ENCODE measurements around the gene APOBEC3B.

APOBEC3B gene

GRCh38 chr22:38946771-38947170, 35.4 kb upstream of the APOBEC3B start:
- H3K27ac ChIP-seq = no peak overlapping the region
- TF ChIP-seq, protein P1, sequence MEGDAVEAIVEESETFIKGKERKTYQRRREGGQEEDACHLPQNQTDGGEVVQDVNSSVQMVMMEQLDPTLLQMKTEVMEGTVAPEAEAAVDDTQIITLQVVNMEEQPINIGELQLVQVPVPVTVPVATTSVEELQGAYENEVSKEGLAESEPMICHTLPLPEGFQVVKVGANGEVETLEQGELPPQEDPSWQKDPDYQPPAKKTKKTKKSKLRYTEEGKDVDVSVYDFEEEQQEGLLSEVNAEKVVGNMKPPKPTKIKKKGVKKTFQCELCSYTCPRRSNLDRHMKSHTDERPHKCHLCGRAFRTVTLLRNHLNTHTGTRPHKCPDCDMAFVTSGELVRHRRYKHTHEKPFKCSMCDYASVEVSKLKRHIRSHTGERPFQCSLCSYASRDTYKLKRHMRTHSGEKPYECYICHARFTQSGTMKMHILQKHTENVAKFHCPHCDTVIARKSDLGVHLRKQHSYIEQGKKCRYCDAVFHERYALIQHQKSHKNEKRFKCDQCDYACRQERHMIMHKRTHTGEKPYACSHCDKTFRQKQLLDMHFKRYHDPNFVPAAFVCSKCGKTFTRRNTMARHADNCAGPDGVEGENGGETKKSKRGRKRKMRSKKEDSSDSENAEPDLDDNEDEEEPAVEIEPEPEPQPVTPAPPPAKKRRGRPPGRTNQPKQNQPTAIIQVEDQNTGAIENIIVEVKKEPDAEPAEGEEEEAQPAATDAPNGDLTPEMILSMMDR (conservative IDR thresholded peaks at IDR 0.05) = no peak
- TF ChIP-seq ZFX (IDR thresholded peaks at IDR 0.05) = no peak

DNA sequence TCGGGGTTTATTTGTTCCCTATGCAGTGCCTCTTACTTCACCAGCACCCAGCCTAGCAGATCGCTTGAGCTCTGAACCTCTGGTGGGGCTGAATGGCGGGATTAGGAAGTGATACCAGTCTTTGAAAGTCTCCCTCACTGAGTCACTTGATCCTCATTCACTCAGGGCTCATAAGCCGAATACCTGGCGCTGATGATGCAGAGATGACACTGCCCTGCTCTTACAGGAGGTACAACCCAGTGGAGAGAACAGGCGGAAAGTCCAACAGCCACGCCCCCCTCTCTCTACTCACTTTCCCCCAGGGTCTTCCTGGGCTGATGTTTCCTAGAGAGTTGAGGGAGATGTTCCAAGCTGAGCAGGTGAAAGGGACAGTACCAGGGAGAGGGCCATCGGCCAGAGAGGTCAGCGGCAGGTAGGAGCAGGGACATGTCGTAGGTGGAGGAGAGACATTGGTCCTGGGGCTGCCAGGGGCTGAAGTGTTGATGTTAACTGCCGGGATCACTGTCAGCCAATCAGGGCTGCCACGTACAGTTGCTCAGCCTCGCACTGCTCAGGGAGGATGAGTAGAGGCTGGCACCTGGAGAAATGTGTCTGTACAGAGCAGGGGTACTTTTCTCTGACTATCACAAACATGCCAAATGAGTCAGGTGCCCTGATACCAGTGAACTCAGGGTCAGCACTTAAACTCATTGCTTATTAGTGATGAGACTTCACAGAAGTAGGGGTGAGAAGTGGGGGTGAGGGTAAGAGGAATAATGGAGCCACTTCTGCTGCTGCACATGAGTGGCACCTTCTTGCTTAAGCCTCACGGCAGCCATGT, 34.6 kb upstream of the APOBEC3B start:
- no peak overlapping the region for H3K27ac ChIP-seq
- TF ChIP-seq, protein P1 (conservative IDR thresholded peaks at IDR 0.05) = no peak

- no peak overlapping the region for H3K27ac ChIP-seq
- TF ChIP-seq ZFX (IDR thresholded peaks at IDR 0.05) = no peak
- TF ChIP-seq, protein P1 (conservative IDR thresholded peaks at IDR 0.05) = no peak
These were observed 33.8 kb upstream of the APOBEC3B start for GRCh38 chr22:38948181-38948940.

DNA sequence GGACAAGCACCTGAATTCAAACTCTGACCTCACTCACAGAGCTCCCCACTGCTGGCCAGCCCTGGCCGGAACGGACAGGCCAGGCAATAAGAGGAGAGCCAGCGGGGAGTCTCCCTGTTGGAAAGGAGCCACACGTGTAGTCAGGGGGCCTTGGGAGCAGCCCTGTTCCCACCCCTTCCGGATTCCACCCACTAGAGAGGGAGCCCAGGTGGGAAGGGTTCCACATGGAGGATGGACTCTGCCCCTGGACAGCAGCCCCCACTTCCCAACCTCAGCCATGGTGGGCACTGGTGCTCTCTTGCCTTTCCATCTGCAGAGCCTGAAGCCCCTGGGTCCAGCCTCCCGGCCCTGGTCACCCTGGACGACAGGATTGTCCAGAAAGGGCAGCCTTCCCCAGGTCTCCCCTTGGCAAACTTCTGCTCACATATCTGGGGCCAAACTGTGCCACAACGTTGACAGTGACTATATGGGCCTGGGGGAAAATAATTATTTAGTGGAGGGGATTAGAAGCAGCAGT, 32.2 kb upstream of the APOBEC3B start:
- H3K27ac ChIP-seq = no peak overlapping the region
- no peak for TF ChIP-seq ZFX (IDR thresholded peaks at IDR 0.05)
- TF ChIP-seq, protein P1 (conservative IDR thresholded peaks at IDR 0.05) = no peak

- no peak for TF ChIP-seq ZFX (IDR thresholded peaks at IDR 0.05)
- TF ChIP-seq, protein P1 (conservative IDR thresholded peaks at IDR 0.05) = no peak
- no peak overlapping the region for H3K27ac ChIP-seq
These were observed 31.4 kb upstream of the APOBEC3B start for GRCh38 chr22:38950527-38951295.

GRCh38 chr22:38951734-38952133, 30.4 kb upstream of the APOBEC3B start:
- H3K27ac ChIP-seq = no peak overlapping the region
- TF ChIP-seq ZFX (IDR thresholded peaks at IDR 0.05) = no peak
- TF ChIP-seq, protein P1 (conservative IDR thresholded peaks at IDR 0.05) = no peak

Measured in C4-2B (cell line).